GM20000 (cell line): ENCODE measurements around the gene DST.
"Not testable (repeated sequence)": the region's sequence is repeated elsewhere in the genome, so short reads cannot be mapped to it uniquely, and the experiment has no call there.

Experiments
- DNase-seq: peaks from one replicate; pipeline ENCODE4 v3.0.0; 2012; ENCODE audit warnings: low spot score
- CTCF ChIP-seq: IDR thresholded peaks from 2 replicates; pipeline ENCODE4 v1.5.1; 2012; ENCODE audit warnings: mild to moderate bottlenecking, control low read depth; ENCODE audit errors: extremely low read depth, missing control alignments

Gene DST

GRCh38 chr6:56572788-56573471 is 69.8 kb downstream of the DST start:
- DNase-seq = no peak
- no peak for TF ChIP-seq CTCF

GRCh38 chr6:56571605-56572004 is 71.1 kb downstream of the DST start:
- TF ChIP-seq CTCF = no peak
- no peak for DNase-seq

- peak; percentile 43 for TF ChIP-seq CTCF
- peak; percentile 30 for DNase-seq
Observed at GRCh38 chr6:56570413-56571359, 72.0 kb downstream of the DST start.

GRCh38 chr6:56567501-56567900 is 75.2 kb downstream of the DST start:
- DNase-seq = no peak
- TF ChIP-seq CTCF = no peak

- DNase-seq = not testable (repeated sequence)
Observed at GRCh38 chr6:56562730-56563129, 80.0 kb downstream of the DST start.

- no peak for TF ChIP-seq CTCF
- no peak for DNase-seq
Observed at GRCh38 chr6:56556751-56557540, 85.7 kb downstream of the DST start.

- no peak for TF ChIP-seq CTCF
- no peak for DNase-seq
Observed at GRCh38 chr6:56555438-56555872, 87.2 kb downstream of the DST start.
